ENCODE measurements around the gene RAPGEF4.
"Not testable (repeated sequence)": the region's sequence is repeated elsewhere in the genome, so short reads cannot be mapped to it uniquely, and the experiment has no call there.

Gene RAPGEF4

GRCh38 chr2:172782506-172783164 is 47.0 kb downstream of the RAPGEF4 start:
- TF ChIP-seq TAF1 (IDR thresholded peaks at IDR 0.05; ENCODE audit: borderline replicate concordance, low read depth, low read length) (no peak), POLR2A (IDR thresholded peaks at IDR 0.05; ENCODE audit: low read depth, low read length) (no peak), POLR2AphosphoS5 (IDR thresholded peaks at IDR 0.05; ENCODE audit: low read depth, low read length) (no peak)
- DNase-seq (ENCODE audit: insufficient read length) (no peak), FAIRE-seq (no peak)

GRCh38 chr2:172783165-172783898 is 47.7 kb downstream of the RAPGEF4 start:
- no peak for TF ChIP-seq POLR2A (IDR thresholded peaks at IDR 0.05; ENCODE audit: low read depth, low read length)
- TF ChIP-seq POLR2AphosphoS5 (IDR thresholded peaks at IDR 0.05; ENCODE audit: low read depth, low read length): no peak
- TF ChIP-seq TAF1 (IDR thresholded peaks at IDR 0.05; ENCODE audit: borderline replicate concordance, low read depth, low read length): no peak
- DNase-seq (ENCODE audit: insufficient read length) (no peak), FAIRE-seq (no peak)

DNA sequence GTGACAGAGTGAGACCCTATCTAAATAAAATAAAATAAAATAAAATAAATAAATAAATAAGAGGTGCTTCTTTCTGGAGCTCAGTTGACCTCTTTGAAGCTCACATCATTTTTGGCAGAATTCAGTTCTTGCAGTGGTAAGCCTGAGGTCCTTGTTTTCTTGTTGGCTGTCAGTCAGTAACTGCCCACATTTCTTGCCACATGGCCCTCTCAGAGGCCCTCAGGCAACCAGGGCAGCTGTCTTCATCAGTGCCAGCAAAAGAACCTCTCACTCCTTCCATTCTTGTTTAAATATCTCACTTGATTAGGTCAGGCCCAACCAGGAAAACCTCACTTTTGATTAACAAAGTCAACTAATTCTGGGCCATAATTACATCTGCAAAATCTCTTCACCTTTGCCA is 53.2 kb downstream of the RAPGEF4 start:
- TF ChIP-seq TAF1 (IDR thresholded peaks at IDR 0.05; ENCODE audit: borderline replicate concordance, low read depth, low read length) (no peak), POLR2AphosphoS5 (IDR thresholded peaks at IDR 0.05; ENCODE audit: low read depth, low read length) (no peak), POLR2A (IDR thresholded peaks at IDR 0.05; ENCODE audit: low read depth, low read length) (no peak)
- DNase-seq (ENCODE audit: insufficient read length) (no peak), FAIRE-seq (no peak)

GRCh38 chr2:172790404-172790803 is 54.8 kb downstream of the RAPGEF4 start:
- DNase-seq (ENCODE audit: insufficient read length) (no peak), FAIRE-seq (no peak)
- TF ChIP-seq POLR2AphosphoS5 (IDR thresholded peaks at IDR 0.05; ENCODE audit: low read depth, low read length) (no peak), POLR2A (IDR thresholded peaks at IDR 0.05; ENCODE audit: low read depth, low read length) (no peak), TAF1 (IDR thresholded peaks at IDR 0.05; ENCODE audit: borderline replicate concordance, low read depth, low read length) (no peak)

DNA sequence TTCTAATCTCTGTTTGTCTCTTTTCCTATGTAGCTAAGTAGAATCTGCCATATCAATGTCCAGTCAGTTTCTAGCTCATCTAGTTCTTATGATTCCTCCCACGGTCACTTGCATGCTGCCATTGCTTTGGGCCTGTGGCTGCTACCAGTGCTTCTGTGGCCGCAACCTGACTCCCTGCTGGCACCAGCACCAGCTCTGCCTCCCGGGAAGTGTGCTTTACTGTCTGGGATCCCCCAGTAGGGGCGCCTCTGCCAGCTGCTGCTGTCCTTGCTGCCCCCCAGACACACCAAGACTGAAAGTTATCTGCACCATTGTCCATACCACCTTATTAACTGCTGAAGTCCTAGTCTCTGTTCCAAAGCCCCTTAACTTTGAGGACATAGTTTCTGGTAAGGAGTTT is 56.3 kb downstream of the RAPGEF4 start:
- FAIRE-seq (no peak), DNase-seq (ENCODE audit: insufficient read length) (no peak)
- TF ChIP-seq POLR2A (IDR thresholded peaks at IDR 0.05; ENCODE audit: low read depth, low read length) (no peak), TAF1 (IDR thresholded peaks at IDR 0.05; ENCODE audit: borderline replicate concordance, low read depth, low read length) (no peak), POLR2AphosphoS5 (IDR thresholded peaks at IDR 0.05; ENCODE audit: low read depth, low read length) (no peak)

DNA sequence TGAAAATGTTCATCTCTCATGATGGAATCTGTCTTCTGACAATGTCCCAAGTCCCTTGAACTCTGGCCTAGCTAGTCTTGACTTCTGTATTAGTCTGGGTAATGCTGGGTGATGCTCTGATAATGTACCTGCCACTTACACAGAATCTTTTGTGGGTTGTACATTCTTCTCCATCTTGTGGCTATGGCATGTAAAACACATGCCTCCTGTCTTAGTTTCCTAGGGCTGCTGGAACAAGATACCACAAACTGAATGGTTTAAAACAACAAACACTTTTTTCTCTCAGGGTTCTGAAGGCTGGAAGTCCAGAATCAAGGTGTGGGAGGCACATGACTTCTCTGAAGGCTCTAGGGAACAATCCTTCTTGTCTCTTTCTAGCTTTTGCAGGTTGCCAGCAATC is 57.1 kb downstream of the RAPGEF4 start:
- TF ChIP-seq POLR2AphosphoS5 (IDR thresholded peaks at IDR 0.05; ENCODE audit: low read depth, low read length) (no peak), TAF1 (IDR thresholded peaks at IDR 0.05; ENCODE audit: borderline replicate concordance, low read depth, low read length) (no peak), POLR2A (IDR thresholded peaks at IDR 0.05; ENCODE audit: low read depth, low read length) (no peak)
- DNase-seq (ENCODE audit: insufficient read length): no peak
- FAIRE-seq: no peak

GRCh38 chr2:172803308-172803707 is 67.7 kb downstream of the RAPGEF4 start:
- FAIRE-seq; DNase-seq (ENCODE audit: insufficient read length): not testable (repeated sequence)

DNA sequence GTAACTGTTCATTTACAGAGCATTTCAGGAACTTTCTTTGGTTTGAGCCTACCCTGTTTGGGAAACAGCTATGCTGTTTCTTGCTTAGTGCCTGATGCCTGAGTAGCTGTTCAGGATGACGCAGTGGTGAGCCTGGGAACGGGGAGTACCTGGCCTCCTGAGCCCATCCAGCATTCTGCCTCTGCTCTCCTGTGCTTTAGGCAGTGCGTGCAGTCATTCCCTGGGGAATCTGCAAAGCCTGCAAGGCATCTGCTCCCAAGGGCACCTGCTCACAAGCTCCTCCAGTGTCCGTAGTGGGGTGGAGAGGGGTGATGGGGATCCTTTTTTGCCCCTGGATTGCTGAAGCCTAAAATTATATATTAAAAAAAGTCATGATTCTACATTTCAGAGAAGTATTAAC is 68.8 kb downstream of the RAPGEF4 start:
- FAIRE-seq (no peak), DNase-seq (ENCODE audit: insufficient read length) (no peak)
- TF ChIP-seq POLR2AphosphoS5 (IDR thresholded peaks at IDR 0.05; ENCODE audit: low read depth, low read length): no peak

DNA sequence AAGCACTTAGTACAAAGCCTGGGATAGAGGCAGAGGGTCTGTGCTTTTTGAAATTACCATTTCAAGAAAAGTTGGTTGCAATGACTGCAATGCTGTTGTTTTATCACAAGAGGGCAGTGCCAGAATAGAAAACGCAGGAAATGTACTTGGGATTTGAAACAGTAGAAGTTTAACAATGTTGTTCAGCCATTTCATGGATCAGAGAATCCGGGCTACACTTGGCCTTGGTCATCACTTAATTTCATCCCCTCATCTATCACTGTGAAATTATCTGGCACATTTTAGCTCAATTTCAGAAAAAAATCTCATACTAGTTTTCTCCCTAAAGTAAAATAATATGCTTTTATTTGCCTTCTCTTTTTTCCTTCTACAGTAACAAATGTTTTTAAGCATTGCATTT is 70.8 kb downstream of the RAPGEF4 start:
- DNase-seq (ENCODE audit: insufficient read length) (no peak), FAIRE-seq (peak; percentile 40)
- no peak for TF ChIP-seq POLR2A (IDR thresholded peaks at IDR 0.05; ENCODE audit: low read depth, low read length)
- no peak for TF ChIP-seq POLR2AphosphoS5 (IDR thresholded peaks at IDR 0.05; ENCODE audit: low read depth, low read length)
- no peak for TF ChIP-seq TAF1 (IDR thresholded peaks at IDR 0.05; ENCODE audit: borderline replicate concordance, low read depth, low read length)

- TF ChIP-seq POLR2AphosphoS5 (IDR thresholded peaks at IDR 0.05; ENCODE audit: low read depth, low read length): no peak
- TF ChIP-seq POLR2A (IDR thresholded peaks at IDR 0.05; ENCODE audit: low read depth, low read length): no peak
- TF ChIP-seq TAF1 (IDR thresholded peaks at IDR 0.05; ENCODE audit: borderline replicate concordance, low read depth, low read length): no peak
- FAIRE-seq (no peak), DNase-seq (ENCODE audit: insufficient read length) (no peak)
Measured at GRCh38 chr2:172806996-172807395, 71.4 kb downstream of the RAPGEF4 start.

- FAIRE-seq (no peak), DNase-seq (ENCODE audit: insufficient read length) (no peak)
- no peak for TF ChIP-seq POLR2AphosphoS5 (IDR thresholded peaks at IDR 0.05; ENCODE audit: low read depth, low read length)
- no peak for TF ChIP-seq POLR2A (IDR thresholded peaks at IDR 0.05; ENCODE audit: low read depth, low read length)
- no peak for TF ChIP-seq TAF1 (IDR thresholded peaks at IDR 0.05; ENCODE audit: borderline replicate concordance, low read depth, low read length)
Measured at GRCh38 chr2:172808156-172808555, 72.5 kb downstream of the RAPGEF4 start.

DNA sequence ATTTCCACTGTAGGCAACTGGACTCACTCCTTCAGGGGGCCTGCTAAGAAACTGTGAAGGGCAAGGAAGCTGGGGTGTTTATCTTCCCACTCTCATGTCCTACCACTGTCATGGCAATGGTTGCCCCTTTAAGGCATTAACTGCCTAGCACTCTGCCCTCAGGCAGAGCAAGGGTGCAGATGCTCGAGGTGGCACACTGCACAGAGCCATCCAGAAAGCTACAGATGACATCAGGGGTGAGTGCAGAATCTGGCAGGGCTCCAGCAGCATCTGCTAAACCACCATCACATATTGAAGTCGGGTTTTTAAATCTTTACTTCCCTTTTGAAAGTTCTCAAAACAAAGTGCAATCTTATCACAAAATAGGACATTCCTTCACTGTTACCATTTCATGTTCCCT is 75.4 kb downstream of the RAPGEF4 start:
- TF ChIP-seq POLR2AphosphoS5 (IDR thresholded peaks at IDR 0.05; ENCODE audit: low read depth, low read length) (no peak), POLR2A (IDR thresholded peaks at IDR 0.05; ENCODE audit: low read depth, low read length) (no peak), TAF1 (IDR thresholded peaks at IDR 0.05; ENCODE audit: borderline replicate concordance, low read depth, low read length) (no peak)
- FAIRE-seq: no peak
- no peak for DNase-seq (ENCODE audit: insufficient read length)
